Activated T-cell treated with anti-CD3 and anti-CD28 coated beads for 48 hours (primary cell): ENCODE data around the gene METTL9.
"Not testable (repeated sequence)": the region's sequence is repeated elsewhere in the genome, so short reads cannot be mapped to it uniquely, and the experiment has no call there.

Source experiments
- DNase-seq: peaks from one replicate; pipeline ENCODE4 v3.0.0-alpha.2; 2020; ENCODE audit warnings: low read depth

The METTL9 gene

GRCh38 chr16:21663889-21664647, 64.7 kb downstream of the METTL9 start, which contains the start of gene OTOA:
Gene OTOA (plus strand): TSS chr16:21663968. CDS start chr16:21678515, 14,547 bp downstream.
- DNase-seq: peak; percentile 14

GRCh38 chr16:21664801-21665492, 65.6 kb downstream of the METTL9 start:
- DNase-seq: no peak

GRCh38 chr16:21666772-21667171, 67.4 kb downstream of the METTL9 start:
- DNase-seq: no peak

- no peak for DNase-seq
These were observed 68.2 kb downstream of the METTL9 start for GRCh38 chr16:21667575-21667974.

GRCh38 chr16:21673469-21673868, 74.1 kb downstream of the METTL9 start:
- no peak for DNase-seq

GRCh38 chr16:21674456-21674855, 75.1 kb downstream of the METTL9 start:
- DNase-seq: not testable (repeated sequence)

GRCh38 chr16:21680714-21681113, 81.3 kb downstream of the METTL9 start:
- not testable (repeated sequence) for DNase-seq

- DNase-seq: no peak
These were observed 83.8 kb downstream of the METTL9 start for GRCh38 chr16:21683184-21683583.

- peak; percentile 25 for DNase-seq
These were observed 84.8 kb downstream of the METTL9 start for GRCh38 chr16:21684199-21684598.

- no peak for DNase-seq
These were observed 85.7 kb downstream of the METTL9 start for GRCh38 chr16:21685034-21685455.

GRCh38 chr16:21689107-21689506, 89.7 kb downstream of the METTL9 start:
- no peak for DNase-seq

GRCh38 chr16:21690967-21691366, 91.6 kb downstream of the METTL9 start:
- DNase-seq: not testable (repeated sequence)

- no peak for DNase-seq
These were observed 95.2 kb downstream of the METTL9 start for GRCh38 chr16:21694609-21695008.

- no peak for DNase-seq
These were observed 97.7 kb downstream of the METTL9 start for GRCh38 chr16:21697032-21697431.

- DNase-seq: no peak
These were observed 99.0 kb downstream of the METTL9 start for GRCh38 chr16:21698169-21699032.

GRCh38 chr16:21701271-21701670, 101.9 kb downstream of the METTL9 start:
- no peak for DNase-seq

GRCh38 chr16:21702276-21702675, 102.9 kb downstream of the METTL9 start:
- DNase-seq: no peak

- DNase-seq: no peak
These were observed 103.8 kb downstream of the METTL9 start for GRCh38 chr16:21703156-21703555.

- no peak for DNase-seq
These were observed 104.3 kb downstream of the METTL9 start for GRCh38 chr16:21703589-21704174.

GRCh38 chr16:21704266-21704665, 104.9 kb downstream of the METTL9 start:
- no peak for DNase-seq

- DNase-seq: no peak
These were observed 105.4 kb downstream of the METTL9 start for GRCh38 chr16:21704733-21705132.
